SK-N-SH treated with all-trans-retinoic acid at 6 μM for 48 hours (cell line): ENCODE data around the gene PPIL4.

ENCODE experiments used
- ATAC-seq: fragments of 200-7000 bp; cut with Tn5 transposase; 3 replicates; pipeline ENCODE4 v1.9.1; 2020; ENCODE audit warnings: mild to moderate bottlenecking, moderate library complexity
- ARNTL ChIP-seq: fragments of 450-650 bp; formaldehyde crosslinking; IDR thresholded peaks from 2 replicates; pipeline ENCODE4 v1.5.0; 2020; ENCODE audit warnings: low read depth, mild to moderate bottlenecking, moderate library complexity, borderline replicate concordance
- BACH2 ChIP-seq: fragments of 250-450 bp; sonication (Bioruptor Pico); IDR thresholded peaks from 2 replicates; pipeline ENCODE4 v1.9.0; 2021; ENCODE audit warnings: mild to moderate bottlenecking, borderline replicate concordance
- CSDC2 ChIP-seq: fragments of 250-450 bp; sonication (Bioruptor Pico); IDR thresholded peaks from 2 replicates; pipeline ENCODE4 v1.5.0; 2020; ENCODE audit warnings: mild to moderate bottlenecking, moderate library complexity
- ESRRG ChIP-seq: fragments of 250-450 bp; sonication (Bioruptor Pico); IDR thresholded peaks from 2 replicates; pipeline ENCODE4 v1.6.1; 2021; ENCODE audit warnings: mild to moderate bottlenecking
- GLIS3 ChIP-seq: fragments of 250-450 bp; sonication (Bioruptor Pico); IDR thresholded peaks from 2 replicates; pipeline ENCODE4 v1.5.0; 2020; ENCODE audit warnings: mild to moderate bottlenecking, moderate library complexity
- ISL1 ChIP-seq: fragments of 250-450 bp; sonication (Bioruptor Pico); IDR thresholded peaks from 2 replicates; pipeline ENCODE4 v2.1.2; 2022; ENCODE audit warnings: mild to moderate bottlenecking, moderate library complexity
- RARB ChIP-seq: fragments of 250-450 bp; sonication (Bioruptor Pico); IDR thresholded peaks from 2 replicates; pipeline ENCODE4 v1.8.0; 2021; ENCODE audit warnings: mild to moderate bottlenecking, moderate library complexity
- SNAI2 ChIP-seq: fragments of 250-450 bp; sonication (Bioruptor Pico); IDR thresholded peaks from 2 replicates; pipeline ENCODE4 v1.5.0; 2020; ENCODE audit warnings: mild to moderate bottlenecking, moderate library complexity
- TCF4 ChIP-seq: fragments of 250-450 bp; sonication (Bioruptor Pico); IDR thresholded peaks from 2 replicates; pipeline ENCODE4 v1.8.0; 2021; ENCODE audit warnings: mild to moderate bottlenecking, moderate library complexity, borderline replicate concordance
- TOX ChIP-seq: fragments of 250-450 bp; sonication (Bioruptor Pico); IDR thresholded peaks from 2 replicates; pipeline ENCODE4 v1.8.0; 2021; ENCODE audit warnings: mild to moderate bottlenecking, moderate library complexity, borderline replicate concordance
- ZC3H10 ChIP-seq: fragments of 250-450 bp; sonication (Bioruptor Pico); IDR thresholded peaks from 2 replicates; pipeline ENCODE4 v1.5.1; 2021; ENCODE audit warnings: mild to moderate bottlenecking, moderate library complexity
- ZFP3 ChIP-seq: fragments of 250-450 bp; sonication (Bioruptor Pico); IDR thresholded peaks from 2 replicates; pipeline ENCODE4 v1.5.0; 2020; ENCODE audit warnings: mild to moderate bottlenecking, moderate library complexity
- ZFP30 ChIP-seq: fragments of 450-650 bp; formaldehyde crosslinking; IDR thresholded peaks from 2 replicates; pipeline ENCODE4 v1.5.0; 2022; ENCODE audit warnings: mild to moderate bottlenecking, moderate library complexity
- ZNF565 ChIP-seq: fragments of 450-650 bp; formaldehyde crosslinking; conservative IDR thresholded peaks from 2 replicates; pipeline ENCODE4 v1.5.0; 2020; ENCODE audit warnings: low read depth, mild to moderate bottlenecking, moderate library complexity
- ZNF70 ChIP-seq: fragments of 450-650 bp; formaldehyde crosslinking; IDR thresholded peaks from 2 replicates; pipeline ENCODE4 v1.5.0; 2020; ENCODE audit warnings: mild to moderate bottlenecking, moderate library complexity
- ZNF8 ChIP-seq: fragments of 450-650 bp; formaldehyde crosslinking; IDR thresholded peaks from 2 replicates; pipeline ENCODE4 v1.5.0; 2020; ENCODE audit warnings: mild to moderate bottlenecking, moderate library complexity
- TF ChIP-seq, protein P1 (sequence below): fragments of 250-450 bp; sonication (Bioruptor Pico); IDR thresholded peaks from 2 replicates; pipeline ENCODE4 v1.8.0; 2021; ENCODE audit warnings: low read depth, mild to moderate bottlenecking, moderate library complexity, borderline replicate concordance
- TF ChIP-seq, protein P2 (sequence below): fragments of 250-450 bp; sonication (Bioruptor Pico); IDR thresholded peaks from 2 replicates; pipeline ENCODE4 v1.8.0; 2020; ENCODE audit warnings: mild to moderate bottlenecking, moderate library complexity, borderline replicate concordance
- TF ChIP-seq, protein P3 (sequence below): fragments of 250-450 bp; sonication (Bioruptor Pico); IDR thresholded peaks from 2 replicates; pipeline ENCODE4 v1.5.1; 2021; ENCODE audit warnings: mild to moderate bottlenecking, moderate library complexity

The PPIL4 gene

DNA sequence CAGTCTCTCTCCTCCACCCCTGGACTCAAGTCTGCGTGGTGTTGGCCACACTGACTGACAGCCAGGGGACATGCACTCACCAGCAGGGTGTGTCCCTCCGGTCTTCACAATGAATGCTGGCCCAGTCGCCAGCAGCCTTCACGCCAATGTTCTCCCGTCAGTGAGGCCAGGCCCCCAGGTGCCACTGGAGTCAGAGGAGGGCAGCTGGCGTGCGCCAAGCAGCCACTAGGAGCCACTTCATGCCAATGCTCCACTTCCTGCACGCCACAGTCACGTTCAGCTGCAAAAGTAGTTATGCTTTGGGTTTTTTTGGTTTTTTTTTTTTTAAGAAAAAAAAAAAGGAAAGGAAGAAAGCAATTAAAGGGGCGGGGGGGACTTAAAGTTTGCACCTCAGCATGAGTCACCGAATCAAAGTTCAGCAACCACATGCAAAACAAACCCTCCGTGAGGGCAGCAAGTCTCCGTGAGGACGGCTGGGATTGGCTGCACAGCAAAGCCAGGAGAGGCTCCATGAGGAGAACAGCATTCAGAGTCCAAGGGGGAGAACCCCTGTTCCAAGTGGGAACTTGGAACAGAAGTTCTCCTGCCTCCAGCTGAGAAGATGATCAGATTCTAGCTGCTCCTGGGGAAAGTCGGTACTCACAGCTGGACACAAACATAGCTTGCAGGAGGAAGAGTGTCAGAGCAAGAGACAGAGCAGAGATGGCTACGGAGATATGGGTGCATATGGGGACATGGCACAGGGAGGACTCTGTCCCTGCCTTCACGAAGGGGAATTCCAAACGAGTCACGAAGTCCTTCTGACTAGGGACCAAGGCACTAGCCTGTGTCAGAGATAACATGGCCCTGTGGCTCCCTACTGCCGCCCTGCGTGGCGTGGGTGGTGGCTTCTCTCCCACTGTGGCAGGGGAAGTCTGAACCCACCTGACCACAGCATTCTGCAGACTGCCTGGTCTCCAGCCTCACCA is 60.8 kb downstream of the PPIL4 start, which contains the start of gene ZC3H12D:
TSS of gene ZC3H12D (minus strand) at position 282 of the 968 bp plus-strand sequence. CDS start 10,471 bp downstream, outside the sequence.
- TF ChIP-seq ZNF565 (CRISPR knock-in tag) (no peak), ZC3H10 (CRISPR knock-in tag) (no peak), SNAI2 (CRISPR knock-in tag) (no peak)
- ATAC-seq = no peak

DNA sequence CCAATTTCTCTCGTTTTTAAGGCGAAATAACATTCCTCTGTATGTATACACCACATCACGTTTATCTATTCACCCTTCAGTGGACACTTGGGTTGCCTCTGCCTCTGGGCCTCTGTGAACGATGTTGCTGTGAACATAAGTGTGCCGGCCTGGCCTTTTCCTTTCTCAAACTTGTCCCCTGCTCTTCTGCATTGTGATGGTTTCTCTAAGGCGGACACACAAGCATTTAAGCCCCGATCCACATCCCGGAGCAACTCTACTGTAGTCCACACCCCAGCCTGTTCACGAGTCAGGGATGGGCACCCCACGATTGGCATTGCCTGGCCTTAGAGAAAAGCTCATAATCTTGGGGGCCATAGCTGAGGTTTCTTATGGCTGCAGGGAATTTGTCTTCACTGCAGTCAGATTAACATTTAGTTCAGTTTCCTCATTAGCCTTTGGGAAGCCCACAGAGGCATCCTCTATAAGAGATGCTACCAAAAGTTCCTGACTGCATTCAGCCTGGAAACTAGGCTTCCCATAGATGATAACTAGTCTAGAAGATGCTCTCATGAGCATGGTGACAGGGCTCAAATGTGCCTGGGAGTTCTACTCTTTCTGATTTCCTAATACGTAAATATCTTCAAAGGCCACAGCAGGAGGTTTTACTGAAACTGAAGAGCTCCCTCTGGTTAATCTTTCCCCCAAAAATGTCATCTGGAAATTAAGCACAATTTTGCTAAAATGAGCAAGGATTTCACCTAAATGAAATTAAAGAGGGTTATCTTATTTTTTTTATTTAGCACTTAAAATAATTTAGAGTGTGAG is 61.8 kb downstream of the PPIL4 start:
- TF ChIP-seq ZNF565 (CRISPR knock-in tag) (no peak), ZFP3 (CRISPR knock-in tag) (no peak), TOX (CRISPR knock-in tag) (no peak), ESRRG (CRISPR knock-in tag) (no peak), ZNF70 (CRISPR knock-in tag) (no peak), ARNTL (no peak), ZFP30 (CRISPR knock-in tag) (no peak), GLIS3 (no peak)
- TF ChIP-seq, protein P1, sequence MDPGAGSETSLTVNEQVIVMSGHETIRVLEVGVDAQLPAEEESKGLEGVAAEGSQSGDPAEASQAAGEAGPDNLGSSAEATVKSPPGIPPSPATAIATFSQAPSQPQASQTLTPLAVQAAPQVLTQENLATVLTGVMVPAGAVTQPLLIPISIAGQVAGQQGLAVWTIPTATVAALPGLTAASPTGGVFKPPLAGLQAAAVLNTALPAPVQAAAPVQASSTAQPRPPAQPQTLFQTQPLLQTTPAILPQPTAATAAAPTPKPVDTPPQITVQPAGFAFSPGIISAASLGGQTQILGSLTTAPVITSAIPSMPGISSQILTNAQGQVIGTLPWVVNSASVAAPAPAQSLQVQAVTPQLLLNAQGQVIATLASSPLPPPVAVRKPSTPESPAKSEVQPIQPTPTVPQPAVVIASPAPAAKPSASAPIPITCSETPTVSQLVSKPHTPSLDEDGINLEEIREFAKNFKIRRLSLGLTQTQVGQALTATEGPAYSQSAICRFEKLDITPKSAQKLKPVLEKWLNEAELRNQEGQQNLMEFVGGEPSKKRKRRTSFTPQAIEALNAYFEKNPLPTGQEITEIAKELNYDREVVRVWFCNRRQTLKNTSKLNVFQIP (CRISPR knock-in tag) = no peak
- no peak for ATAC-seq

DNA sequence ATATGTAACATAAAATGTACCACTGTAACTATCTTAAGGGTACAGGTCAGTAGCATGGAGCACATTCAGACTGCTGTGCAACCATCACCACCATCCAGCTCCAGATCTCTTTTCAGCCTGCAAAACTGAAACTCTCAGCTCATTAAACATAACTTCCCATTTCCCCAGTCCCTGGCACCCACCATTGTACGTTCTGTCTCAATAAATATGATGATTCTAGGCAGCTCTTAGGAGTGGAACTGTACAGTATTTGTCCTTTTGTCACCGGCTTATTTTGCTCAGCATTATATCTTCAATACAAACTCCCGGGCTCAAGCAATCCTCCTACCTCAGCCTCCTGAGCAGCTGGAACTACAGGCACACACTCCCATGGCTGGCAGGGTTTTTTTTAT is 62.5 kb downstream of the PPIL4 start:
- TF ChIP-seq RARB (CRISPR knock-in tag) = no peak
- TF ChIP-seq SNAI2 (CRISPR knock-in tag) = no peak
- TF ChIP-seq, protein P2, sequence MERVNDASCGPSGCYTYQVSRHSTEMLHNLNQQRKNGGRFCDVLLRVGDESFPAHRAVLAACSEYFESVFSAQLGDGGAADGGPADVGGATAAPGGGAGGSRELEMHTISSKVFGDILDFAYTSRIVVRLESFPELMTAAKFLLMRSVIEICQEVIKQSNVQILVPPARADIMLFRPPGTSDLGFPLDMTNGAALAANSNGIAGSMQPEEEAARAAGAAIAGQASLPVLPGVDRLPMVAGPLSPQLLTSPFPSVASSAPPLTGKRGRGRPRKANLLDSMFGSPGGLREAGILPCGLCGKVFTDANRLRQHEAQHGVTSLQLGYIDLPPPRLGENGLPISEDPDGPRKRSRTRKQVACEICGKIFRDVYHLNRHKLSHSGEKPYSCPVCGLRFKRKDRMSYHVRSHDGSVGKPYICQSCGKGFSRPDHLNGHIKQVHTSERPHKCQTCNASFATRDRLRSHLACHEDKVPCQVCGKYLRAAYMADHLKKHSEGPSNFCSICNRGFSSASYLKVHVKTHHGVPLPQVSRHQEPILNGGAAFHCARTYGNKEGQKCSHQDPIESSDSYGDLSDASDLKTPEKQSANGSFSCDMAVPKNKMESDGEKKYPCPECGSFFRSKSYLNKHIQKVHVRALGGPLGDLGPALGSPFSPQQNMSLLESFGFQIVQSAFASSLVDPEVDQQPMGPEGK (CRISPR knock-in tag) = no peak
- no peak for TF ChIP-seq ZFP30 (CRISPR knock-in tag)
- TF ChIP-seq CSDC2 (CRISPR knock-in tag) = no peak
- TF ChIP-seq ISL1 (CRISPR knock-in tag) = no peak
- TF ChIP-seq GLIS3 = no peak
- no peak for TF ChIP-seq ZNF8 (CRISPR knock-in tag)
- no peak for TF ChIP-seq TCF4 (CRISPR knock-in tag)
- no peak for TF ChIP-seq BACH2 (CRISPR knock-in tag)
- no peak for TF ChIP-seq TOX (CRISPR knock-in tag)
- TF ChIP-seq ARNTL = no peak
- TF ChIP-seq, protein P3, sequence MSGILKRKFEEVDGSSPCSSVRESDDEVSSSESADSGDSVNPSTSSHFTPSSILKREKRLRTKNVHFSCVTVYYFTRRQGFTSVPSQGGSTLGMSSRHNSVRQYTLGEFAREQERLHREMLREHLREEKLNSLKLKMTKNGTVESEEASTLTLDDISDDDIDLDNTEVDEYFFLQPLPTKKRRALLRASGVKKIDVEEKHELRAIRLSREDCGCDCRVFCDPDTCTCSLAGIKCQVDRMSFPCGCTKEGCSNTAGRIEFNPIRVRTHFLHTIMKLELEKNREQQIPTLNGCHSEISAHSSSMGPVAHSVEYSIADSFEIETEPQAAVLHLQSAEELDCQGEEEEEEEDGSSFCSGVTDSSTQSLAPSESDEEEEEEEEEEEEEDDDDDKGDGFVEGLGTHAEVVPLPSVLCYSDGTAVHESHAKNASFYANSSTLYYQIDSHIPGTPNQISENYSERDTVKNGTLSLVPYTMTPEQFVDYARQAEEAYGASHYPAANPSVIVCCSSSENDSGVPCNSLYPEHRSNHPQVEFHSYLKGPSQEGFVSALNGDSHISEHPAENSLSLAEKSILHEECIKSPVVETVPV (CRISPR knock-in tag) = no peak
- ATAC-seq = no peak

DNA sequence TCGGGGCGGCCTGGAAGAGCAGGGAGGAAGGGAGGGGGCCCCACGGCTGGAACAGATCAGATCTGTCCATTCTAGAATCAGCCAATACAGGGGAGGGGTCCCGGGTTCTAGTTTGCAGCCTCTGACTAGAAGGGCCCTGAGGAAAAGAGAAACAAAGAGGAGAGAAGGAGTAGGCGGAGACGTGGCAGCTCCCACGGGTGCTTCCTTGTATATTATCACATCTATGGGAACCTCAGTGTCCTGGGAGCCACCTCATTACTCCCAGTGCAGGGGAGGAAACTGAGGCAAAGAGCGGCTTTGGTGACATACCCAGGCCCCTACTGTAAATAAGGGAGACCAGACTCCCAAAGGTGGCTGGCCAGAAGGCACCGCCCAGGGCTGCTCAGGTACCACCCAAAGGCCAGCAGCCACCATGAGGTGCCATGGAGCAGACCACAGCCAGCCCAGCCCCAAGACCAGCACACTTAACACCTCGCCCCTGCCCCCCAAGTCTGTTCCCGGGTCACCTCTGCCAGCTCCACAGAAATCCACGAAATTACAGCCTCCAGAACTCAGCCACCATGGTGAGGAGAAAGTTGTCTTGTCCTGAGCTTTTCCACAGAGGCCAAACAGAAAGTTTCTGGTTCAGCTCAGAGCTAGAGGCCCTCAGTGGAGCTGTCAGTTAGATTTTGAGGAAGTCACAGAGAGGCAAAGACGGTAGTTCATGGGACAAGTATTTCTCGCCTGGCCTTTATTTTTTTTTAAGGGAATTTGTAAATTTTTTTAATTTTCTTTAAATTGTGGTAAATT is 63.1 kb downstream of the PPIL4 start:
- TF ChIP-seq ZC3H10 (CRISPR knock-in tag) (no peak), ZNF70 (CRISPR knock-in tag) (no peak), ZFP30 (CRISPR knock-in tag) (no peak)
- no peak for ATAC-seq
